CD4-positive, alpha-beta T cell treated with Interleukin-10 for 1 hour (primary cell): ENCODE results near the gene CADM2.

Experiments
- DNase-seq: peaks from one replicate; pipeline ENCODE4 v3.0.0-alpha.2; 2020

CADM2 gene

GRCh38 chr3:84985795-84986194 is 27.0 kb downstream of the CADM2 start:
- no peak for DNase-seq

DNA sequence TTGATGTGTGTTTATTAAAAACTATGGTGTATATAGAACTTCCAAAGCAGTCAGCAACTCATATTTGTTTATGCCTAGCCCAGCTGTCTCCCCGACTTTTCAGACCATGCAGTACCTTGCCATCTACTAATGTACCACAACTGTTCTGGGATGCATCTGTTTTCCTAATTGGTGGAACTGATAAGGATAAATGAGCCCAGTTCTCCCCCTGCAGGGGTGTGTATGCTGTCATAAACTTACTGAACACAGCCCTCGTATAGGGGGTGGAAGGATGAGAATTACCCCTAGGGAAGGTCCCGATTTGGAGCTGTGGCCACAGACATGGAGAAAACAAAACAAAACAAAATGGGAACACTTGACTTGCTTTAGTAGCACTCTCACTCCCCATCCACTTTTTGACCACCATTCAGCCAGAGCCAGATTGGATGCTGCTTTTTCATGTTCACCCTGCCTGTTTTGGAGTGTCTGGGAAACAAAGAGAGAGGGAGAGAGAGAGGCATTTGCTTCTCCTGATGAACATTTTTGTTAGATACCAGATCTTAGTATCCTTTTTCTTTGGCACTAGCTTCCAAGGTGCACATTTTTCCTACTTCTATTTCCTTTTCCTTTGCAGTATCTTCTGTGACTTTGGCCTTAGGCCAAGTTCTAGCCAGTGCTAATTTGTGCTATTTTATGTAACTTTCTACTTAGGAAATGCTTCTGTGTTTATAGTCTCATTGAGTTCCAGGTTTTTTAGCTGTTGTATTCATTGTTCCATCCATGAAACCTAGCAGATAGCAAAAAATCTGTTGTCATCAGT is 29.1 kb downstream of the CADM2 start:
- no peak for DNase-seq

DNA sequence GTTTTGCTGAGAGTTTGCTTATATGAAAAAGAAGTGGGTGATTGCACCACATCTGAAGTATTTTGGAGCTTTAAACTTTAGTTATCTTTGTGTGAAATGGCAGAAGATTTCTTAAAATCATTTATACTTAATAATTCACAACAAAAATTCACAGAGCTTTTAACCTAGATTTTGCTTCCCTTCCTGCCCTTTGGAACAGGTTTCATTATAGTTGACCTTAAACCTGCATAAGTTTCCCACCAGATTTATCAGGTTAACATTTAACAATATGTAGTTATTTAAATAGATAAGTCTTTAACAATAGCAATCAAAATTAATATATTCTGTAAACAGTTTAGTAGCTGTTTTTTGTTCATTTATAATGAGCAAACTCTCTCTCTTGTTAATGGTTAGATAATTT is 30.3 kb downstream of the CADM2 start:
- no peak for DNase-seq

- no peak for DNase-seq
Measured at GRCh38 chr3:84991422-84991900, 32.7 kb downstream of the CADM2 start.

GRCh38 chr3:84993956-84994355 is 35.2 kb downstream of the CADM2 start:
- DNase-seq, result no peak

GRCh38 chr3:84998545-84998944 is 39.8 kb downstream of the CADM2 start:
- DNase-seq, result no peak

- DNase-seq, result no peak
Measured at GRCh38 chr3:85003479-85003878, 44.7 kb downstream of the CADM2 start.

DNA sequence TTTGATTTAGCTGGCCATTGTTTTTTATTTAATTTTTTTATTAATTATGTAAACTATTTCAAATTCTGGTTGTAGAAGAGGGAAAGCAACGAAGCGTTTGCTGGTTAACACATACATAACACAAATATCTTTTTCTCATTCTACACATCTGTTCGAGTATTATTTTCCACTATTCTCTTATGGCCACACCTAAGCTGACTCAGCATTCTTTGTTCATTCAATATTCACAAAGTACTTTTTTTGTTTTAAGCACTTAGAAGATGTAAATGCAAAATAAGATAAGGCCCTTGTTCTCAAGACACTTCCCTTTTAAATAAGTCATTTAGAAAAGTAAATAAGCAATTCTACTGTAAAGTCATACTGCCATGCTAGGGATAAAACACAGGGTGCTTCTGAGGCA is 45.4 kb downstream of the CADM2 start:
- no peak for DNase-seq

DNA sequence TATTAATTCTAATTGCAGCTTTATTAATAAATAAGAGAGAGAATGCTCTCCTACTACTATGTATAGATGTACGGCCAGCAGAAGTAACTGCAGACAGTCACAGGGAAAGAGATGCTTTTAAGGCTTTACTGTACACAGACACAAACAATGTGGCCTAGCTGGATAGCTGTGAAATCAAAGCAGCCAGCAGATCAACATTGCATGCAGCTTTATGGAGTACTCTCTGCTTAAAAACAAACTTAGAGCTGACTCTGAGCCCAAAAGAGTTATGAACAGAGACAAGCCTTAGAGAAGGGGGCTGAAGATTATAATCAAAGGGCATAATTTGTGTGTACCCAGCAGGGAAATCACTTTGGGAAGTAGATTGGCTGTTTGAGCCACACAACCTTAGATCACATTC is 47.2 kb downstream of the CADM2 start:
- DNase-seq, result no peak

- no peak for DNase-seq
Measured at GRCh38 chr3:85007195-85008094, 48.7 kb downstream of the CADM2 start.

DNA sequence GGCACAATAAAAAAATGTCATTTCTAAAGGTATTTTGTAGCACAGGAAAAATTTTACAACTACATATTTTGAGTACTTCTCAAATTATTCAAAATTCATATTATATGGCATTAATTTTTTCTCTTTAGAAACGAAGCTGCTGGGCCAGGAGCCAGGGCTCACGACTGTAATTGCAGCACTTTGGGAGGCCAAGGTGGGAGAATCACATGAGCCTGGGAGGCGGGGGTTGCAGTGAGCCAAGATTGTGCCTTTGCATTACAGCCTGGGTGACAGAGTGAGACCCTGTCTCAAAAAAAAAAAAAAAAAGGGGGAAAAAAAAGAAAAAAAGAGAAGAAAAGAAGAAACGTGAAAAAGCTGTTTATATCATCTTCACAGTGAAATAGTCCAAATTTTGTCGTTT is 62.0 kb downstream of the CADM2 start:
- no peak for DNase-seq

GRCh38 chr3:85030052-85030451 is 71.3 kb downstream of the CADM2 start:
- no peak for DNase-seq

DNA sequence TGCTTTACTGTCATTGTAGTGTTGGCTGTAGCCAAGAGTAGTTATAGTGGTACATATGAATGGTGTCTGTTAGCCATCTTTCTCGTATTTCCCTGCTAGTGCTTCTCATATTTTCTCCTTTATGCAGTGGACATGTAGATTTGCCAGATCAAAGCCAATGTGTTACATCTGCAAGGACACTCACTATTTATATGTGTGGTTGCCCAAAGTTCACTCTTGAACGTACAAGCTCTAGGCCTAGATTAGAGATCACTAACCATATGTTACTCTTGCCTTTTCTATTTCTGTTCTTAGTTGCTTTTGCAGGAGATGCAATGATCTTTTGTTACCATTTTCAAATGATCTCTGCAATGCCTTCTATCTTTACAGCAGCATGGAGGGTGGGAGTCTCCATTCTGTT is 78.4 kb downstream of the CADM2 start:
- DNase-seq, result no peak

GRCh38 chr3:85041001-85041400 is 82.2 kb downstream of the CADM2 start:
- no peak for DNase-seq

DNA sequence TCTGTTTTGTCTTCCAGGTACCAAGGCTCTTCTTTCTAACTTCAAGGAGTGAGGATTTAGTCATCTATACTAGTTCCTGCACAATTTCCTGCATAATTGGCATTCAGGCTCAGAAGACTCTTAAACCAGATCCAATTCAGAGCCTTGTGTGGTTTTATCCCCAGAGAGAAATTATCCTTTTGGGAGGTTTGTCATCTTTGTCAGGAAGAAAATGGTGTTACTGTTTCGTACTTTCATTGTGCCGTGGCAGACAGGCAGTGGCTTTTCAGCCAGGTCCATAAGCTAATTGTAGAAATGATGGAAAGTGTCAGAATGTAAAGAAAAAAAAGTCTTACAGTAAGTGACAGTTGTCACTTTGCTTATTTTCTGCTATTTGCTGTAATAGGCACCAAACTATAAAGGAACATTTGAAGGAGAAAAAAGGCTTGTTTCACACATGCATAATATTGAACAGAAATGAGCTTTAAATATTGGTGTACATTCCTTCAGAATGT is 82.8 kb downstream of the CADM2 start:
- no peak for DNase-seq

GRCh38 chr3:85050821-85051220 is 92.0 kb downstream of the CADM2 start:
- DNase-seq, result no peak

DNA sequence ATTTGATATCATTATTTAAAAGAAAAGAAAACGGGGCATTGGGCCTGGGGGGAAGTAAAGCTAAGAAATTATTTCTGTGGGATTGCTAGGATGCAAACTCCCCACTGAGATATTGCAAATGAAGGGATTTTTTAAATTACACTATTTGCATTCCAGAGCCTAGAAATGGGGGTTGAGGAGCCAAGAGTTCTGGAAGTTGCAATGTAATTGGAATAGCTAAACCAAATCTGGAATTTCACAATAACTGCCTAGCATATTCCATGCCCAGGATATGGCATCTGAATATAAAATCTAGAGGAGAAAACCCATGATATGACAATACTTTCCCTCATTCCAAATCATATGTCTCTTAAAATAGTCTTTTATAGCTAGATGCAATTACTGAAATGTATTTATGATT is 93.0 kb downstream of the CADM2 start:
- no peak for DNase-seq

- DNase-seq, result no peak
Measured at GRCh38 chr3:85053626-85054025, 94.8 kb downstream of the CADM2 start.

- no peak for DNase-seq
Measured at GRCh38 chr3:85054579-85054978, 95.8 kb downstream of the CADM2 start.

- DNase-seq, result no peak
Measured at GRCh38 chr3:85068911-85069310, 110.1 kb downstream of the CADM2 start.

DNA sequence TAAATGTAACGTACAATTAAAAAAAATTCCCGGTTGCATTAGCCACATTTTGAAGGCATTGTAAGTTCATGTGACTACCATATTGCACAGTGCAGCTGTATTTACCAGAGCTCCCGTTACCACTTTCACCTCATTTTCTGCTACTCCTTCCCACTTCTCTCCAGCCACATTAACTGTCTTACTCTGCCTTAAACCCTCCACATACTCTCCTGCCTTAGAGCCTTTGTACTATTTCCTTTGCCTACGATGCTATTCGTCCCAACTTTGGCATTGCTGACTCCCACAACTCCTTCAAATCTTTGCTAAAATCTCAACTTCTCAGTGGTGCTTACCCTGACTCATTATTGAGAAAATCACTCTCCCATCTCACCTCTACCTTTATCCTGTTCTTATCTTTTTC is 115.2 kb downstream of the CADM2 start:
- no peak for DNase-seq

- DNase-seq, result no peak
Measured at GRCh38 chr3:85075663-85076062, 116.9 kb downstream of the CADM2 start.

- no peak for DNase-seq
Measured at GRCh38 chr3:85077018-85077417, 118.2 kb downstream of the CADM2 start.
